Measurements from ENCODE around the gene RASA3.
"Not testable (repeated sequence)": the region's sequence is repeated elsewhere in the genome, so short reads cannot be mapped to it uniquely, and the experiment has no call there.

Gene RASA3

DNA sequence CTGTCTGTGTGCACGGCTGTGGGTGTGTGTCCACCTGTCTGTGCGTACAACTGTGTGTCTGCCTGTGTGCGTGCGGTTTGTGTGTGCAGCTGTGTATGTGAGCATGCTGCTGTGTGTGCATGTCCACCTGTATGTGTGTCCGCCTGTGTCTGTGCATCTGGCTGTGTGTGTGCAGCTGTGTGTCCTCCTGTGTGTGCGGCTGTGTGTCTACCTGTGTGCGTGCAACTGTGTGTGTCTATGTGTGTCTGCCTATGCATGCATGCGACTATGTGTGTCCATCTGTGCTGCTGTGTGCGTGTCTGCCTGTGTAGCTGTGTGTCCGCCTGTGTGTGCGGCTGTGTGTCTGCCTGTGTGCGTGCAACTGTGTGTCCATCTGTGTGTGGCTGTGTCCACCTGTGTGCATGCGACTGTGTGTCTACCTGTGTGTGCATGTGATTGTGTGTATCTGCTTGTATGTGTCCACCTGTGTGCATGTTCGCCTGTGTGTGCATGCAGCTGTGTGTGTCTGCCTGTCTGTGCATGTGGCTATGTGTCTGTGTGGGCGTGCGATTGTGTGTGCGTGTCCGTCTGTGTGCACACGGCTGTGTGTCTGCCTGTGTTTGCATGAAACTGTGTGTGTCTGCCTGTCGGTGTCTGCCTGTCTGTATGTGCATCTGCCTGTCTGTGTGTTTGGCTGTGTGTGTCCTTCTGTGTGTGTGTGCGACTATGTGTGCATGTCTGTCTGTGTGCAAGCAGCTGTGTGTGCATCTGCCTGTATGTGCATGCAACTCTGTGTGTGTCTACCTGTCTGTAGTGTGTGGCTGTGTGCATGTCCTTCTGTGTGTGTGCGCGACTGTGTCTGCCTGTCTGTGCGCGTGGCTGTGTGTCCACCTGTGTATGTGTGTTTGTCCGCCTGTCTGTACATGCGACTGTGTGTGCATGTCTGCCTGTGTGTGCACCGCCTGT lies 101.5 kb downstream of the RASA3 start:
- DNase-seq: no peak

DNA sequence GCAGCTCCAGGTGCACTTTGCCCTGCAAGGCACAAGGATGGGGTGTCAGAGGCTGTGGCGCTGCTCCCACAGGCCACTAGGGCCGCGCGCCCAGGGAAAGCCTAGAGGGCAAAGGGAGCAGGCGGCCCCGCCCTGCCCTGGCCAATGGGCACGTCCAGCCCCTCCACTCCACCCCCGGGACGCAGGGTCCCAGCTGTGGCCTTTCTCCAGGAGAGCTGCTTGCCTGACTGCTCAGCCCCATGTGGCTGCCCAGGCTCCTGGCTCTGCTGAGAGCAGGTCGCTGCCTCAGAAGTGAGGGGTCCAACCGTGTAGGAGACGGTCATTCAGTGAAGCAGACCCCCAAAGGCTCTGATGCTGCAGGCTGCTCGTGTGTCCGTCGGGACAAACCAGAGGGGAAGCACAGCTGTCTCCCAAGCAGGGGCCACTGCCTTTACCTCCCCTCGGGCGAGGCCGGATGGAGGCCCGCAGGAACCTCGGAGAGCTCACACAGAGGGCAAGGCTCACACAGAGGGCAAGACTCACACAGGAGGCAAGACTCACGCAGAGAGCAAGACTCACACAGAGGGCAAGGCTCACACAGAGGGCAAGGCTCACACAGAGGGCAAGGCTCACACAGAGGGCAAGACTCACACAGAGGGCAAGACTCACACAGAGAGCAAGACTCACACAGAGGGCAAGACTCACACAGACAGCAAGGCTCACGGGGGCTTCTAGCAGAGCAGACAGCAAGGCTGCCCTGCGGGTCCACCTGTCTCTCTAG lies 102.4 kb downstream of the RASA3 start:
- DNase-seq: no peak

DNA sequence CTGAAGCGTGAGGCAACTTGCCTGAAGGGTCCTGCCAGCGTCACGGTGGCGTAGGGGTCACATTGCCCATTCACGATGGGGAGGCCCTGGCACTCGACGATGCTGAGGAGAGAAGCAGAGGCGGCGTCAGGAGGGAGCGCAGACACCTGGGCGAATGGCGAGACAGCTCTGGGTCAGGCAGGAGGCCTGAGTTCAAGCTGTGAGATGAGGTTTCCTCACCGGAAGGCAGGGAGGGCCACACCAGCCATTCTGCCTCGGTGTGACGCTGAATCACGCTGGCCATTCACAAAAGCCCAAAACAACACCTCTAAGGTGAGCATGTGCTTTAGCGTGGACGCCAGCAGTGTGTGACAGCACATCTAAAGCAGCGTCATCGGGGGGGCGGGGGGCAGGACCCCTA lies 104.6 kb downstream of the RASA3 start:
- DNase-seq: no peak

DNA sequence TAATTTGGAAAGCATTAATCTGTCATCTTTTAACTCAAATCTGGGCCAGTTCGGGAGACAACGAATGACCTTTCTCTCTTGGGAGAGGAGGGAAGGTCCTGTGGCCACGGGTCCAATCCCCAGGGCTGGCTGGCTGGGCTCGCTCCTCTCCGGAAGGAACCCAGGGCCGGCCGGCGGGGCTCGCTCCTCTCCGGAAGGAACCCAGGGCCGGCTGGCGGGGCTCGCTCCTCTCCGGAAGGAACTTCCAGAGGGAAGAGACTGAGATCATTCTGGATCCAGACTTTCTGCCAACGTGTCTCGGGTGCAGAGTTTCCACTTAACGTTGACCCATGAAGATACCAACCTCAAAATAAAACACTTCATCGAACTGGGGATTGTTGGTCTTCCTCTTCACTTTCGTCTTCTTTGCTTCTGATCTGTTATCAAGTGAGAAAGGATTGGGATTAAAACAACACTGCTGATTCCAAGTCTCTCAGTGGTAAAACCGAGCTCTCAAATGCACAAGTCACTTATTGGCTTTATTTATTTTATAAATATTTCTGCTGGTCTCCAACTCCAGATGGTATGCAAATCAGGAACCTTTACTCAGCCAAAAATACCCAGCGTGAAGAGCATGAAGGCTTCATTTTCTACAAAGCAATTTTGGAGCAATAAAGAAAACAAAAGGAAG lies 105.2 kb downstream of the RASA3 start:
- DNase-seq: no peak

DNA sequence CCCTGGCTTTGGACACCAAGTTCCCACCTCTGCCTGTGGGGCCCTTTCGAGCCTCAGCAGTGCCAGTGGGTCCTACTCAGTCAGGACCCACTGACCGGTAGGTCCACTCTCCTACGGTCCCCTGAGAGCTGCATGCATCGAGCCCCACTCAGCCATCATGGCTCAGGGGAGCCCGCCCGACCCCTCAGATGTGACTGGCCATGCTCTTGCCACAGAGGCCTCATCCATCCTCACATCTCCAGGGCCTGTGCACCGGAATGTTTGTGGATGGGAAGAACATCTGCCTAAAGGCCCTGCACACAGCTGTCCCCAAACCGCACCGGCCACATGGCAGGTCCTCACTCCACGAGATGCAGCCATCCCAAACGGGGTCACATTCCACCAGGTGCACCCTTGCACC lies 105.9 kb downstream of the RASA3 start:
- no peak for DNase-seq

DNA sequence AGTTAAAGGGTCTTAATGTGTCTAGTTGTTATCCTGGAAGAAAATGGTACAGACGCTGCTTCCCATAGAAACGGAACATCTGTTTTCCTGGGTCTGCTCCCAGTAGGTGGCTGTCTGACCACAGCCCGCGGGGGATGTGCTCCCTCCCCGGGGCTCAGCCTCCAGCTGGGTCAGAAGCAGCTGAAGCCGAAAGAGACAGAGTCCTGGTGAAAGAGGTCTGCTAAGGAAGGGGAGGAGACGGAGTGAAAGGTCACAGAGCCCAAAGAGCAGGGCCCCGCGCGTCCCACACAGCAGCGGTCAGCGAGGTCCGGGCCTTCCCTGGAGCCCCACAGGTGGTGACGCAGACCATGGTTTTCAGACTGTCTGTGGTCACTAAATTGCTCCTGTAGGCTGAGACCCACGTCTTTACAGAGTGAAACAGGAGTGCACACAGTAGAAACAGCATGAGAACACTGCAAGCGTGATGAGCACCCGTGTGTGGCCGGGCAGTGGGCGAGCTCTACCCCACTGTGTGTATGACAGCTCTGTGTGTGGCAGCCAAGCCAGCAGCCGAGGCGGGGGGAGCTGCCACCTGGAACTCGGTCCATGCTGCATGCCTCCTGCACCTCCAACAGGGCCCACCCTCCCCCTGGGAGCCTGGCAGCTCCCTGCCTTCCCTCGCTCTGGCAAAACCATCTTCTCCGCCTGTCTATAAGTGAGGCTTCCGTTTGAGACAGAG lies 106.5 kb downstream of the RASA3 start:
- no peak for DNase-seq

DNA sequence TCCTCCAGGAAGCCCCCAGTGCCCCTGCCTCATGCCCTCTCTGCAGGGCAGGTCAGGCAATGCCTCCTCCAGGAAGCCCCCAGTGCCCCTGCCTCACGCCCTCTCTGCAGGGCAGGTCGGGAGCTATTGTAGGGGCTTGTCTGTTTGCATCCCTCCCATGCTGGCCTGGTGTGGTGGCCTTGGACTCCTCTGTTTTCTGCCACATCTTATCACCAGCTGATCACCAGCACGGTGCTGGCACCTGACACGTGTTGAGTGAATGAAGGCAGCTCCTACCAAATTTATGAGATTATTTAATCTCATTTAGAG lies 107.1 kb downstream of the RASA3 start:
- DNase-seq: no peak

DNA sequence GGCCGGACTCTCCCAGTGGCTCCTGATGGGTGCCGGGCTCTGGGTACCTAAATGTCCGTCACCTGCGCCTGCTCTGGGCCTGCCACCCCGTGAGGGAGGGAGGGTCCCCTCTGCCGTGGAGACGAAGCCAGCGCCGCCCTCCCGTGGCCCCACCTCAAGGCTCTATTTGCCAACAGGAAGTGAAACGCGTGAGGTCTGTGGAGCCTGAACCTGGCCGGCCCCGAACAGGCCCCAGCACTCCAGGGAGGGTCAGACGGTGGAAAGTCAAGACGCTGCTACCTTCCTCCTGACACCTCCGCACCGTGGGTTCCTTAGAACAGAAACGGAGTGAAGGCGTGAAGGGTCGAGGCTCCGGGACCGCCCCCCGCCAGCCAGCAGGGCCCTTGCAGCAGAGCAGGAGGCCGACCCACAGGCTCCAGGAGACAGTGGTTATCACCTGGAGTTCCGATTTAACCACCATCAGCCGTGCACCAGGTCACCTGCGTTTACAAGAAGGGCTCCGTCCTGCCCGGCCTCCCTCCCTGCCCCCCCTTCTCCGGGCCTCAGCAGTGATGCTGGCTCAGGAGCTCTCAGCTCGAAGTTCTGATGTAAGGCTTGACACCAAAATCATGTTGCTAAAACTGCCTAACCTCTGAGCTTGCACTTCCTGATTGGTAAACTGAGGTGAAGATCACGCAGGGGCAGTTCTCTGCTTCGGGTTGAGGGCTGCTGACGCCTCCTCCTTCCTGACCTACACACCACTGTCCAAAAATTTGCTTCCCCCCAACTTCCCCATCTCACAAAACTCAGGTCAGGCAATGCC lies 107.6 kb downstream of the RASA3 start:
- DNase-seq: no peak

DNA sequence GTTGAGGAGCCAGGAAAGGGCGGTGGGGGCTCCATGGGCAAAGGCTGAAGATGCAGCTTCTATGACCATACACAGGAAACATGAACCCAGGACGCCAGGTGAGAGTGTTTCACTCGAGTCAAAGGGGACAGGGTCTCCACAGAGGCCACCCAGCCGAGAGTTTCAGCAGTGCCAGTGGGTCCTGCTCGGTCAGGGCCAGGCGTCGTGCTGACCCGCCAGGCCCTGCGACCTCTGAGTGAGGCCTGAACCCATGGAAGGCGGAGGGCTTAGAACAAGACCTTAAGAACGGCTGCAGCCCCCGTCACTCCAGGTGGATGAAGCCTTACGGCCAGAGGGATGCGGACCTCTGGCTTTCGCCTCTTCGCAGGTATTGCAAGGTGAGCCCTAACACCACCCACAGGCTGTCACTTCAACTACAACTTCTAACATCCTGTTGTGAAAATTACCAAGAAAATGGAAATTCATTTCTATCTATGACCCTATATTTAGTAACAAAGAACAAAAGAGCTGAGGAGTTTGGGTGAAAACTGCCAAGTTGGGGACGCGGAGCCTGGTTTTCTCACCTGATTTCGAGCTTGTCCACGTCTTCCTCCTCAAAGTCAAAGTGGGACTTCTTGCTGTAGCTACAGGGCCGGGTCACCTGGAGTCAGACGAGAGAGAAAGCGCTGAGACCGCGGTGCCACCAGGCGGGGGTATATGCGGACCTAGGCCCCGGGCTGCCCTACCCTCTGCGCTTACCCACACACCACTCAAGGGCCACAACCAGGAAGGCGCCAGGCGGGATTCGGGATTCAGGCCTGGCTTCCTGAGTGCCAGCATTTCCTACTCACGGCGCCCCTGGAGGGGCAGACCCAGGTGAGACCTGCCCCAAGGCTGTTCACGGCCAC lies 108.5 kb downstream of the RASA3 start:
- DNase-seq: no peak

DNA sequence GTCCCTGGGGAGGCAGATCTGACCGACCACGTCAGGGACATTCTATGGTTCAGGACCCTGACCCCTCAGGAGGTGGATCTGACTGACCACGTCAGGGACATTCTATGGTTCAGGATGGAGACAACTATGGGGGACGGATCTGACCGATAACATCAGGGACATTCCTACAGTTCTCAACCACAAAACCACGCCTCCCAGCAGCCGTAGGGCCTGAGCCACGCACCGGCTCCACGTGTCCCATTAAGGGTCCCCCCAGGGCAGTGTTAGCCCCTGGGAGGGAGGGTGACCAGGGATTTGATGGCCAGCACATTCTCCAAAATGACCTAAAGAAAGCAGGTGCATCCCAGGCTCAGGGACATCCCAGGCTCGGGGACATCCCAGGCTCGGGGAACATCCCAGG lies 109.5 kb downstream of the RASA3 start:
- no peak for DNase-seq

DNA sequence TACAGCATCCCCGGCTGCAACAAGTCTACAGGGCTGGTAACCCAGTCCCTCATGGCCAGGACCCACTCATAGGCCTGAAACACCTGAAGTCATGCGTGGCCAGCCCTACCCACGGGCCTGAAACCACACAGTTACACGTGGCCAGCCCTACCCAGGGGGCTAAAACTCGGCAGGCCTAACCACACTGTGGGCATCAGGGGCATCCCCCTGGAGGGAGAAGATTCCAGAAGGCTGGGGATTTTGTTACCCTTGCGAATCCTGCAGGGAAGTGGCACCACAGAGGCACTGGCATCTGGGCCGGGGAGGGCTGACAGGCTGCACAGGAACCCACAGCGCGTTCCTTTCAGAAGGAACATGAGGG lies 110.1 kb downstream of the RASA3 start:
- DNase-seq: no peak

DNA sequence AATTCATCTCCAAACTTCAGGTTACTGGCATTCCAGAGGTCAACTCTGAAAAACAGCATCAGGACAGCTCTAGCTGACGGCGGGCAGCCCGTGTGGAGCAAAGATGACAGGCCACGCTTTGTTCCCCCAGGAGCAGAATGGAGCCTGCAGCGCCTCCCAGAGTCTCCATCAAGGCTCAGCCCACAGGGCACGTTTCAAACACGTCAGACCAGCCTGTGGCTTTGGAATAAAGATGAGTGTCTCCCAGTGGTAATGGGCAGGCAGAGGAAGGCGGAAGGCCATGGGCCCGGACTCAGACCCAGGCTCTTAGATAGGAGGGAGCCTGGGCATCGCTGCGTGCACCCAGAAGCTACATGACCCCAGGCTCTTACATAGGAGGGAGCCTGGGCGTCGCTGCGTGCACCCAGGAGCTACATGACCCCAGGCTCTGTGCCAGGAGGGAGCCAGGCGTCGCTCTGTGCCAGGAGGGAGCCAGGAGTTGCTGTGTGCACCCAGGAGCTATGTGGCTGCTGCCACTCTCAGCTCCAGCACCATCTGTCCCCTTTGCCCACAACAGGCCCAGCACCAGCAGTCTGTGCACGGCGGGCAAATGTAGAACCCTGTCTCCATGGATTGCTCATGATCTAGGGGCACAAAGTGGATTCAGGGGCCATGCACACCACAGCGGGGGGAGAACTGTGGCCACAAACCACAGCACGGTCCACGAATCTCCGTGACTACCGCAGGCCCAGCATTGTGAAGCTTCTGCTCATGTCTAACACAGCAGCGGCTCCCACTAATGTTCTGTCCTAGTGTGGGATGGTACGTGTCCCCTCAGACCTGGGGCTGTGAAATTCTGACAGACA lies 110.7 kb downstream of the RASA3 start:
- no peak for DNase-seq

DNA sequence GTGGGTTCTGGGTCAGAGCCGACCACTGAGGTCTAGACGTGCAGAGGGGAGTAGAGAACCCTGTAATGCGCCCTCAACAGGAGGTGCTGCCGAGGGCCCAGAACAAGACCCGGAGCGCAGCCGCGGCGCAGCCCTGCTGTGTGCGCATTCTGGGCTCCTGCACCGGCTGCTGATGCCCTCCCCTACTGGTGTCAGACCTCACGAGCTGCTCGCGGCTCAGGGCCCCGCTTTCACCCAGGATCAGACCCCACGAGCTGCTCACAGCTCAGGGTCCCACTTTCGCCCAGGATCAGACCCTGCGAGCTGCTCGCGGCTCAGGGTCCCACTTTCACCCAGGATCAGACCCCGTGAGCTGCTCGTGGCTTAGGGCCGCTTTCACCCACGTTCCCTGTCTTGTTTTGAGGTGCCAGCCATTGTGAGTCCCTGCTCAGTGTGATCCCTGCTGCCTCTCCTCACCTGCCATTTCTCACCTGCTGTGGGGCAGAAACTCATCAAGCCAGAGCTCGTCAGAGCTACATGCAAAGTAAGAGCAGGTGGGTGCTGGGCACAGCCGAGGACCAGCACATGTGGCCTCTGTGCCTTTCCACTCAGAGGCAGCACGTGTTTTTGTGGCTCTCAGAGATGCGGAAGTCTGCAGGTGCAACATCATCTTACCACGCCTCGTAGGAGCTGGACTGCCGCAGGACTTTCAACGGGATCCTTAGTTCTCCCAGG lies 111.5 kb downstream of the RASA3 start:
- DNase-seq: no peak

DNA sequence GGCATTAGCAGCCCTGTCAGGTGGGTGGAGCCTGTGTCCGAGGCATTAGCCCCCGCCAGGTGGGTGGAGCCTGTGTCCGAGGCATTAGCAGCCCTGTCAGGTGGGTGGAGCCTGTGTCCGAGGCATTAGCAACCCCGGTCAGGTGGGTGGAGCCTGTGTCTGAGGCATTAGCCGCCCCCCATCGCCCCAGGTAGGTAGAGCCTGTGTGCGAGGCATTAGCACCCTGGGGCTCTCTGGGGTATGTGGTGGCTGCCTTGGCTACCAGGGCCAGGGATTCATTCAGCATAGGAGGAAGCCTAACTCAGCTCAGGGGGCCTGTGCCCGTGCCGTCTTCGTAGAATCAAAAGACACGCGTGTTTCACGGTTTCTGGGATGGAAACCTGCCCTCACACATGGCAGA lies 112.3 kb downstream of the RASA3 start:
- DNase-seq: not testable (repeated sequence)

DNA sequence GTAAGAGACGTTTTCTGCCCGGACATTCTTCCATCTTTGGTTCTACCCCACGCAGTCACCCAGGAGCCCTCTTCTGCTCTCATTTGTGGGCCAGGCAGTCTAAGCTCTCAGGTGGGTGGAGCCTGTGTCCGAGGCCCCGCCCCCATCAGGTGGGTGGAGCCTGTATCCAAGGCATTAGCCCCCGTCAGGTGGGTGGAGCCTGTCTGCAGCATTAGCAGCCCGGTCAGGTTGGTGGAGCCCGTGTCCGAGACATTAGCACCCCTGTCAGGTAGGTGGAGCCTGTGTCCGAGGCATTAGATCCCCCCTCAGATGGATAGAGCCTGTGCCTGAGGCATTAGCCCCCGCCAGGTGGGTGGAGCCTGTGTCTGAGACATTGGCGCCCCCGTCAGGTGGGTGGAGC lies 113.1 kb downstream of the RASA3 start:
- DNase-seq: no peak

DNA sequence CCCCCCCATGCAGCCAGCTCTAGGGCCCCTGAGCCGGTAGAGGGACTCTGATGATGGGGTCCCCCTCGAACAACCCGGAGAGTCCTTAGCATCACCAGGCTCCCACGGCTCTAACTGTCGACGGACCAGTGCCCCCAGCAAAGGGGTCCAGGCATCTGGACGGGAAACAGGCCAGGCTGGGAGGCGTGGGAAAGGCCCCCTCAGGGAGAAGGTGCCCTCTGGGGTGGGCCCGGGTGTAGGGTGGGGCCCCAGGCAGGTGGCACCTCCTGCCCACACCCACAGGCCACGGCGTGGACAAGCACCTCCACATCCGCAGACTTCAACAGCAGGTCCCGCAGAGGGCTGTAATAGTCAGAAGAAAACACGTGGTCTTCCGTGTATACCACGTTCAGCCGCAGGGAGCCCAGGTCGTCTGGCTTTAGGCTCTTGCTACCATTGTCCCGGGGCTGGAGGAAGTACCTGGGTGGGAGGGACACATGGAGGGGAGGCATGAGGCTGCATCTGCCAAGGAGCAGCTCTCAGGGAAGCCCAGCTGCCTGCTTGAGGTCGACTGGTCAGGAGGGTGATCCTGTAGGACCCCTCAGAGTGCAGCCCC lies 113.9 kb downstream of the RASA3 start:
- DNase-seq: no peak

DNA sequence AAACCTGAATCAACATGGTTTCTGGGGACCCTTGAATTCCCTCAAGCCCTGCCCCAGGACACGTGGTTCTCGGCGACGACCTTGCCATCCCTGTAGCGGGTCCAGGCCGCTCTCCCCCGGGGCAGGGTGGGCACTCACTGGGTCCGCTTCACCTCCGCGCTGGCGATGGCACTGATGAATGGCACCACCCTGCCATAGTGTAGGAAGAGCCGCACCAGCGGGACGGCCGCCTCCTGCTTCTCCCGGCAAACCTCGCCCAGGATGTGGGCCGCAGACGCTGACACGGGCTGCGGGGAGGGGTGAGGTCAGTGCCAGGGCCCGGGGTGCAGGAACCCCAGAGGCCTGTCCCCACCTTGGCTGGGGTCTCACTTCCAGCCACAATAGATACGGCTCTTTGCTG lies 114.5 kb downstream of the RASA3 start:
- DNase-seq: no peak

DNA sequence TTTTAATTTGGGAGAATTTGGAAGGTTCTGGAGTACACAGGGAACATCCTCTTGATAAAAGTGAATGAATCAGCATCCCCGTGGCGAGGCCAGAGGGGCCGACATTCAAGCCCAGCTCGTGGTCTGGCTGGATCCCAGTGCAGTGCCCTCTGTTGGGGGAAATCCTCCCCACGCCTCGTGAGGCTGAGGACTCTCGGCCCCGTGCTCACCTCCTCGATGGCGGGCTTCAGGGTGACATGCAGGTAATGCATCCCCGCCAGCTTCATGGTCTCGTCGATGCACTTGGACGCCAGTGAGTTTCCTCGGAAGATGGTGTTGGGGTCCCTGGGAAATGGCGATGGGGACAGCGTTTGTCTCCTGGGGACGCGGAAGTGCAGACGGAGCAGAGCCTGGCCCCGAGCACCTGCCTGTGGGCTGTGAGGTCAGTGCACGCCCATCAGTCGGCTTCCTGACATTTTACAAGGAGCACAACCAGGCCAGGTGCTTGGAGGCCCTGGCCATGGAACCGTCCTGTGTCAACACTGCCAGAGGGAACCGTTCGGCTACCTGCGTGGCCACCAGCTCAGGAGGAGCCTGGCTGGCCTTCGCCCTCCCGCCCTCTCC lies 115.3 kb downstream of the RASA3 start:
- DNase-seq: no peak

Measured in inflammatory macrophage (primary cell).